GM23338 (cell line): ENCODE measurements around the gene ZNF354C. TPM values are rescaled to one million over a fixed set of nuclear protein-coding genes. Genes with fewer than 3 reads are reported as not detected.

Source experiments
- ATAC-seq: fragments of 200-7000 bp; cut with Tn5 transposase; 3 replicates; pipeline ENCODE4 v1.9.1; 2020
- DNase-seq: peaks from one replicate; pipeline ENCODE4 v3.0.0-alpha.2; 2015; ENCODE audit warnings: low spot score
- H2AFZ ChIP-seq: fragments of 200-600 bp; sonication (generic); 2 replicates; pipeline ENCODE4 v1.8.0; 2016; ENCODE audit warnings: antibody characterized with exemption, mild to moderate bottlenecking, moderate library complexity
- H3F3A ChIP-seq: fragments of 200-600 bp; sonication (generic); replicated peaks from 2 replicates; pipeline ENCODE4 v1.8.0; 2017; ENCODE audit warnings: antibody characterized with exemption, mixed run types, low read depth
- H3K27ac ChIP-seq: fragments of 200-600 bp; sonication (generic); 2 replicates; pipeline ENCODE4 v1.6.1; 2016; ENCODE audit warnings: low read depth
- H3K27me3 ChIP-seq: fragments of 200-600 bp; sonication (generic); 2 replicates; pipeline ENCODE4 v1.8.0; 2016; ENCODE audit warnings: mild to moderate bottlenecking, mixed run types, moderate library complexity; ENCODE audit not compliant: insufficient read depth
- H3K36me3 ChIP-seq: fragments of 200-600 bp; sonication (generic); 2 replicates; pipeline ENCODE4 v1.8.0; 2016; ENCODE audit warnings: mild to moderate bottlenecking; ENCODE audit not compliant: insufficient read depth
- H3K4me1 ChIP-seq: fragments of 200-600 bp; sonication (generic); 2 replicates; pipeline ENCODE4 v1.8.0; 2016; ENCODE audit warnings: mild to moderate bottlenecking, moderate library complexity; ENCODE audit not compliant: insufficient read depth
- H3K4me2 ChIP-seq: fragments of 200-600 bp; sonication (generic); 2 replicates; pipeline ENCODE4 v1.7.1; 2017; ENCODE audit warnings: mixed run types
- H3K4me3 ChIP-seq: fragments of 200-600 bp; sonication (generic); 2 replicates; pipeline ENCODE4 v1.6.1; 2016; ENCODE audit warnings: mixed run types
- H3K79me2 ChIP-seq: fragments of 200-600 bp; sonication (generic); replicated peaks from 2 replicates; pipeline ENCODE4 v1.8.0; 2017; ENCODE audit warnings: mild to moderate bottlenecking; ENCODE audit not compliant: insufficient read depth
- H3K9me2 ChIP-seq: fragments of 200-600 bp; sonication (generic); 2 replicates; pipeline ENCODE4 v1.8.0; 2017; ENCODE audit not compliant: insufficient read depth
- H4K20me1 ChIP-seq: fragments of 200-600 bp; sonication (generic); replicated peaks from 2 replicates; pipeline ENCODE4 v1.8.0; 2017; ENCODE audit warnings: mild to moderate bottlenecking; ENCODE audit not compliant: insufficient read depth
- H3K27ac Mint-ChIP-seq: 2 replicates; pipeline ENCODE4 v1.8.0; 2020; ENCODE audit warnings: inconsistent platforms, mild to moderate bottlenecking, moderate library complexity, mixed read lengths
- H3K27me3 Mint-ChIP-seq: 3 replicates; pipeline ENCODE4 v1.8.0; 2022; ENCODE audit warnings: low read depth, mild to moderate bottlenecking, moderate library complexity, mixed read lengths, inconsistent platforms; ENCODE audit not compliant: insufficient read depth, poor library complexity
- H3K36me3 Mint-ChIP-seq: 3 replicates; pipeline ENCODE4 v1.8.0; 2021; ENCODE audit warnings: low read depth, mild to moderate bottlenecking, inconsistent platforms, moderate library complexity, mixed read lengths
- H3K4me1 Mint-ChIP-seq: 3 replicates; pipeline ENCODE4 v1.8.0; 2020; ENCODE audit warnings: mild to moderate bottlenecking, inconsistent platforms, mixed read lengths
- H3K4me3 Mint-ChIP-seq: 3 replicates; pipeline ENCODE4 v1.8.0; 2021; ENCODE audit warnings: moderate library complexity, mild to moderate bottlenecking, inconsistent platforms, mixed read lengths
- H3K9me3 Mint-ChIP-seq: 3 replicates; pipeline ENCODE4 v1.8.0; 2020; ENCODE audit warnings: moderate library complexity, mild to moderate bottlenecking, inconsistent platforms, mixed read lengths
- CREB1 ChIP-seq: fragments of 250-450 bp; sonication (Bioruptor Pico); IDR thresholded peaks from 2 replicates; pipeline ENCODE4 v1.5.0; 2020; ENCODE audit warnings: low read depth, mild to moderate bottlenecking, moderate library complexity
- EZH2 ChIP-seq: fragments of 200-600 bp; sonication (generic); IDR thresholded peaks from one replicate; pipeline ENCODE4 v1.8.0; 2017; ENCODE audit warnings: antibody characterized with exemption, mild to moderate bottlenecking, low read depth; ENCODE audit not compliant: unreplicated experiment
- EZH2phosphoT487 ChIP-seq: fragments of 200-600 bp; sonication (generic); IDR thresholded peaks from one replicate; pipeline ENCODE4 v1.8.1; 2018; ENCODE audit warnings: antibody characterized with exemption; ENCODE audit not compliant: unreplicated experiment
- JUNB ChIP-seq: IDR thresholded peaks from one replicate; pipeline ENCODE4 v1.6.1; 2016; ENCODE audit warnings: antibody characterized with exemption; ENCODE audit not compliant: unreplicated experiment
- NANOG ChIP-seq: IDR thresholded peaks from 2 replicates; pipeline ENCODE4 v1.6.1; 2016; ENCODE audit warnings: antibody characterized with exemption, borderline replicate concordance
- POLR2AphosphoS5 ChIP-seq: IDR thresholded peaks from 2 replicates; pipeline ENCODE4 v1.6.1; 2016; ENCODE audit warnings: antibody characterized with exemption, low read depth
- STAT1 ChIP-seq: IDR thresholded peaks from one replicate; pipeline ENCODE4 v1.6.1; 2016; ENCODE audit warnings: antibody characterized with exemption; ENCODE audit not compliant: unreplicated experiment
- ZNF114 ChIP-seq: fragments of 250-450 bp; sonication (Bioruptor Pico); IDR thresholded peaks from 2 replicates; pipeline ENCODE4 v1.5.0; 2020; ENCODE audit warnings: mild to moderate bottlenecking, moderate library complexity
- polyA plus RNA-seq: library from polyadenylated mRNA; unstranded; fragments of >200 nt; fragmentation: Nextera tagmentation; extraction: Ambion mirVana; gene quantifications from 2 replicates; pipeline ENCODE4 v1.2.1, GENCODE V29; 2016
- total RNA-seq: library from RNA; depleted of rRNA; stranded (reverse); fragments of >200 nt; shearing (Covaris generic); gene quantifications from 2 replicates; pipeline ENCODE4 v1.2.3, GENCODE V29; 2014
- TF ChIP-seq, protein P1 (sequence below): fragments of 250-450 bp; sonication (Bioruptor Pico); IDR thresholded peaks from 2 replicates; pipeline ENCODE4 v1.5.0; 2020; ENCODE audit warnings: mild to moderate bottlenecking, moderate library complexity
- TF ChIP-seq, protein P2 (sequence below): IDR thresholded peaks from 2 replicates; pipeline ENCODE4 v1.6.1; 2016; ENCODE audit warnings: antibody characterized with exemption

The ZNF354C gene
- total and polyA plus RNA-seq, 2 experiments from 2014 or later = 1.6 to 11.3 TPM

DNA sequence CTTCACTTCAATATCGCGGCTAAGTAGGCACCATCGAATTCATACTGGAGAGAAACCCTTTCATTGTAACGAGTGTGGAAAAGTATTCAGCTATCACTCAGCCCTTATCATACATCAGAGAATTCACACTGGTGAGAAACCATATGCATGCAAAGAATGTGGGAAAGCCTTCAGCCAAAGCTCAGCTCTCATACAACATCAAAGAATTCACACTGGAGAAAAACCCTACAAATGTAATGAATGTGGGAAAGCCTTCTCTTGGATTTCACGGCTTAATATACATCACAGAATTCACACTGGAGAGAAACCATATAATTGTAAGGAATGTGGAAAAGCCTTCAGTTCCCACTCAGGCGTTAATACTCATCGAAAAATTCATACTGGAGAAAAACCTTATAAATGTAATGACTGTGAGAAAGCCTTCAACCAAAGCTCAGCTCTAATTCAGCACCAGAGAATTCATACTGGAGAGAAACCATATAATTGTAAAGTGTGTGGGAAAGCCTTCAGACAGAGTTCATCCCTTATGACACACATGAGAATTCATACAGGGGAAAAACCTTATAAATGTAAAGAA, 27.1 kb upstream of the ZNF354C start:
- Histone ChIP-seq H3K4me2 (no peak overlapping the region), H3K9me2 (no peaks in the 10 kb centered on the region), H3K36me3 (peaks cover 60% of the 10 kb centered on the region), H3K27ac (no peak overlapping the region), H3K4me3 (peak overlapping the region; percentile 23; the same call in 1 of the 2 replicates), H4K20me1 (no peaks in the 10 kb centered on the region), H3K4me1 (no peaks in the 10 kb centered on the region), H3K27me3 (no peaks in the 10 kb centered on the region), H3K79me2 (no peaks in the 10 kb centered on the region), H2AFZ (no peak overlapping the region), H3F3A (no peaks in the 10 kb centered on the region)
- Mint-ChIP-seq H3K36me3 (peaks cover 94% of the 10 kb centered on the region), H3K4me1 (no peaks in the 10 kb centered on the region), H3K9me3 (peaks cover 97% of the 10 kb centered on the region), H3K27ac (no peak overlapping the region), H3K27me3 (no peaks in the 10 kb centered on the region), H3K4me3 (no peak overlapping the region)
- TF ChIP-seq JUNB (no peak), STAT1 (no peak), EZH2 (no peak), EZH2phosphoT487 (no peak), ZNF114 (no peak), POLR2AphosphoS5 (no peak), NANOG (no peak), CREB1 (CRISPR knock-in tag) (no peak)
- DNase-seq (no peak), ATAC-seq (no peak)

DNA sequence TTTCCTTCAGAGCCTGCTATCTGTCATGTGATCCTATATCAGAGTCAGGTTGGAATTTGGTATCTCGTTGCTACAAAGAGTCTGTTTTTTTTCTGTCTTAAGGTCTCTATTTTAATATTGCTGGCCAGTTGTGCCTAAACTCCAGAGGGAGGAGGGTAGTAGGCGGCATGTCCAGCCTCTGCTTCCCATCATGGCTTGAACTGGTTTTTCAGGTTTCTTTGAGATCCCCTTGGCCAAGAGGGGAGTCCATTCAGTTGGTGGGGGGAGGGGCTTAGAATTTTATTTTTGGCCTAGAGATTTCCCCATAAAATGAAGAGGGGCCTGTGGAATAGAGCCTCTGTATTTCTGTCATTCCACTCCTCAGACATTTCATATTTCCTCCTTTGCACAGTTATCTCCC, 15.4 kb upstream of the ZNF354C start:
- Mint-ChIP-seq H3K9me3 (peaks cover 88% of the 10 kb centered on the region), H3K27ac (no peak overlapping the region), H3K27me3 (peaks cover 4% of the 10 kb centered on the region), H3K4me1 (no peaks in the 10 kb centered on the region), H3K4me3 (no peak overlapping the region; the same call in 2 of the 3 replicates), H3K36me3 (peaks cover 40% of the 10 kb centered on the region; the same call in 2 of the 3 replicates)
- peak; percentile 69 for DNase-seq
- Histone ChIP-seq H3K4me2 (peak overlapping the region; percentile 61), H3K27ac (no peak overlapping the region), H4K20me1 (no peaks in the 10 kb centered on the region), H3K27me3 (no peaks in the 10 kb centered on the region), H3F3A (no peaks in the 10 kb centered on the region), H3K36me3 (0 out of 2 replicates have a peak, but pooled peaks cover 5% of the 10 kb centered on the region), H3K4me3 (no peak overlapping the region), H3K79me2 (no peaks in the 10 kb centered on the region), H2AFZ (0 out of 2 replicates have a peak overlapping the region, but pooled peaks have one; percentile 21), H3K9me2 (no peaks in the 10 kb centered on the region; the same call in 1 of the 2 replicates), H3K4me1 (no peaks in the 10 kb centered on the region)
- no peak for TF ChIP-seq EZH2
- ATAC-seq = no peak

DNA sequence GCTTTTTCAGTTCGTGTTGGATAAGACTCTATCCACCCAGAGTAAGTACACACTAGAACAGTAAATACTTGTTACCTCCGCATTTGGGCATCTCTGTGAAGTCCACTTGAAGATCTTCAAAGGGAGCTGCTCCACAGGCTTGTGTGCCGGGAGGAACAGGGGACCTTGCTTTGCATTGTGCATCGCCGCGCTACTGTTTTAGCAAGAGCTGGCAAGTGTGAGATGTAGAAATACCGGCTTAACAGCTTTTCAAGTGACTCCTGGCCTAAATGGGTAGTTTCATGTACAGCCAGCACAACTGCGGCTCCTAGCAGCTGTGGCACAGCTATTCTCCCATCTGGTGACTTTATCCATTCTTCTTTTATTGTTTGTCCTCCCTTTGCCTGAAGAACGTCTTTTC, 8.4 kb upstream of the ZNF354C start:
- no peak overlapping the region for H3K27ac ChIP-seq
- Mint-ChIP-seq H3K4me1 (no peaks in the 10 kb centered on the region; the same call in 2 of the 3 replicates), H3K27me3 (no peaks in the 10 kb centered on the region), H3K4me3 (no peak overlapping the region), H3K36me3 (peaks cover 30% of the 10 kb centered on the region), H3K27ac (no peak overlapping the region), H3K9me3 (peaks cover 91% of the 10 kb centered on the region)
- H3F3A ChIP-seq = no peaks in the 10 kb centered on the region
- no peaks in the 10 kb centered on the region for H4K20me1 ChIP-seq
- H3K9me2 ChIP-seq = no peaks in the 10 kb centered on the region; the same call in 1 of the 2 replicates
- DNase-seq (no peak), ATAC-seq (no peak)
- no peaks in the 10 kb centered on the region for H3K27me3 ChIP-seq
- no peaks in the 10 kb centered on the region for H3K4me1 ChIP-seq
- no peaks in the 10 kb centered on the region for H3K36me3 ChIP-seq
- no peaks in the 10 kb centered on the region for H3K79me2 ChIP-seq
- no peak overlapping the region for H3K4me2 ChIP-seq
- no peak overlapping the region for H2AFZ ChIP-seq
- H3K4me3 ChIP-seq = no peak overlapping the region
- TF ChIP-seq, protein P1, sequence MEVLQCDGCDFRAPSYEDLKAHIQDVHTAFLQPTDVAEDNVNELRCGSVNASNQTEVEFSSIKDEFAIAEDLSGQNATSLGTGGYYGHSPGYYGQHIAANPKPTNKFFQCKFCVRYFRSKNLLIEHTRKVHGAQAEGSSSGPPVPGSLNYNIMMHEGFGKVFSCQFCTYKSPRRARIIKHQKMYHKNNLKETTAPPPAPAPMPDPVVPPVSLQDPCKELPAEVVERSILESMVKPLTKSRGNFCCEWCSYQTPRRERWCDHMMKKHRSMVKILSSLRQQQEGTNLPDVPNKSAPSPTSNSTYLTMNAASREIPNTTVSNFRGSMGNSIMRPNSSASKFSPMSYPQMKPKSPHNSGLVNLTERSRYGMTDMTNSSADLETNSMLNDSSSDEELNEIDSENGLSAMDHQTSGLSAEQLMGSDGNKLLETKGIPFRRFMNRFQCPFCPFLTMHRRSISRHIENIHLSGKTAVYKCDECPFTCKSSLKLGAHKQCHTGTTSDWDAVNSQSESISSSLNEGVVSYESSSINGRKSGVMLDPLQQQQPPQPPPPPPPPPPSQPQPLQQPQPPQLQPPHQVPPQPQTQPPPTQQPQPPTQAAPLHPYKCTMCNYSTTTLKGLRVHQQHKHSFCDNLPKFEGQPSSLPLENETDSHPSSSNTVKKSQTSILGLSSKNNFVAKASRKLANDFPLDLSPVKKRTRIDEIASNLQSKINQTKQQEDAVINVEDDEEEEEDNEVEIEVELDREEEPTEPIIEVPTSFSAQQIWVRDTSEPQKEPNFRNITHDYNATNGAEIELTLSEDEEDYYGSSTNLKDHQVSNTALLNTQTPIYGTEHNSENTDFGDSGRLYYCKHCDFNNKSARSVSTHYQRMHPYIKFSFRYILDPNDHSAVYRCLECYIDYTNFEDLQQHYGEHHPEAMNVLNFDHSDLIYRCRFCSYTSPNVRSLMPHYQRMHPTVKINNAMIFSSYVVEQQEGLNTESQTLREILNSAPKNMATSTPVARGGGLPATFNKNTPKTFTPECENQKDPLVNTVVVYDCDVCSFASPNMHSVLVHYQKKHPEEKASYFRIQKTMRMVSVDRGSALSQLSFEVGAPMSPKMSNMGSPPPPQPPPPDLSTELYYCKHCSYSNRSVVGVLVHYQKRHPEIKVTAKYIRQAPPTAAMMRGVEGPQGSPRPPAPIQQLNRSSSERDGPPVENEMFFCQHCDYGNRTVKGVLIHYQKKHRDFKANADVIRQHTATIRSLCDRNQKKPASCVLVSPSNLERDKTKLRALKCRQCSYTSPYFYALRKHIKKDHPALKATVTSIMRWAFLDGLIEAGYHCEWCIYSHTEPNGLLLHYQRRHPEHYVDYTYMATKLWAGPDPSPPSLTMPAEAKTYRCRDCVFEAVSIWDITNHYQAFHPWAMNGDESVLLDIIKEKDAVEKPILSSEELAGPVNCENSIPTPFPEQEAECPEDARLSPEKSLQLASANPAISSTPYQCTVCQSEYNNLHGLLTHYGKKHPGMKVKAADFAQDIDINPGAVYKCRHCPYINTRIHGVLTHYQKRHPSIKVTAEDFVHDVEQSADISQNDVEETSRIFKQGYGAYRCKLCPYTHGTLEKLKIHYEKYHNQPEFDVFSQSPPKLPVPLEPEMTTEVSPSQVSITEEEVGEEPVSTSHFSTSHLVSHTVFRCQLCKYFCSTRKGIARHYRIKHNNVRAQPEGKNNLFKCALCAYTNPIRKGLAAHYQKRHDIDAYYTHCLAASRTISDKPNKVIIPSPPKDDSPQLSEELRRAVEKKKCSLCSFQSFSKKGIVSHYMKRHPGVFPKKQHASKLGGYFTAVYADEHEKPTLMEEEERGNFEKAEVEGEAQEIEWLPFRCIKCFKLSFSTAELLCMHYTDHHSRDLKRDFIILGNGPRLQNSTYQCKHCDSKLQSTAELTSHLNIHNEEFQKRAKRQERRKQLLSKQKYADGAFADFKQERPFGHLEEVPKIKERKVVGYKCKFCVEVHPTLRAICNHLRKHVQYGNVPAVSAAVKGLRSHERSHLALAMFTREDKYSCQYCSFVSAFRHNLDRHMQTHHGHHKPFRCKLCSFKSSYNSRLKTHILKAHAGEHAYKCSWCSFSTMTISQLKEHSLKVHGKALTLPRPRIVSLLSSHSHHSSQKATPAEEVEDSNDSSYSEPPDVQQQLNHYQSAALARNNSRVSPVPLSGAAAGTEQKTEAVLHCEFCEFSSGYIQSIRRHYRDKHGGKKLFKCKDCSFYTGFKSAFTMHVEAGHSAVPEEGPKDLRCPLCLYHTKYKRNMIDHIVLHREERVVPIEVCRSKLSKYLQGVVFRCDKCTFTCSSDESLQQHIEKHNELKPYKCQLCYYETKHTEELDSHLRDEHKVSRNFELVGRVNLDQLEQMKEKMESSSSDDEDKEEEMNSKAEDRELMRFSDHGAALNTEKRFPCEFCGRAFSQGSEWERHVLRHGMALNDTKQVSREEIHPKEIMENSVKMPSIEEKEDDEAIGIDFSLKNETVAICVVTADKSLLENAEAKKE (CRISPR knock-in tag) = no peak
- no peak for TF ChIP-seq ZNF114
- TF ChIP-seq JUNB = no peak
- no peak for TF ChIP-seq EZH2phosphoT487
- TF ChIP-seq CREB1 (CRISPR knock-in tag) = no peak
- no peak for TF ChIP-seq POLR2AphosphoS5
- TF ChIP-seq, protein P2, sequence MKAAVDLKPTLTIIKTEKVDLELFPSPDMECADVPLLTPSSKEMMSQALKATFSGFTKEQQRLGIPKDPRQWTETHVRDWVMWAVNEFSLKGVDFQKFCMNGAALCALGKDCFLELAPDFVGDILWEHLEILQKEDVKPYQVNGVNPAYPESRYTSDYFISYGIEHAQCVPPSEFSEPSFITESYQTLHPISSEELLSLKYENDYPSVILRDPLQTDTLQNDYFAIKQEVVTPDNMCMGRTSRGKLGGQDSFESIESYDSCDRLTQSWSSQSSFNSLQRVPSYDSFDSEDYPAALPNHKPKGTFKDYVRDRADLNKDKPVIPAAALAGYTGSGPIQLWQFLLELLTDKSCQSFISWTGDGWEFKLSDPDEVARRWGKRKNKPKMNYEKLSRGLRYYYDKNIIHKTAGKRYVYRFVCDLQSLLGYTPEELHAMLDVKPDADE = no peak
